OCI-LY3 (cell line): Measurements from ENCODE around the gene RFPL1.
"Not testable (repeated sequence)": the region's sequence is repeated elsewhere in the genome, so short reads cannot be mapped to it uniquely, and the experiment has no call there.

Experiments used
- CTCF ChIP-seq: fragments of 200-600, 300-600 bp; sonication (generic); IDR thresholded peaks from 2 replicates; pipeline ENCODE4 v1.5.1; 2014; ENCODE audit warnings: antibody characterized with exemption, low read length, low read depth
- EZH2phosphoT487 ChIP-seq: fragments of 200-600 bp; shearing (Covaris generic); IDR thresholded peaks from 2 replicates; pipeline ENCODE4 v1.6.1; 2018; ENCODE audit warnings: antibody characterized with exemption, mixed run types, low read depth

DNA sequence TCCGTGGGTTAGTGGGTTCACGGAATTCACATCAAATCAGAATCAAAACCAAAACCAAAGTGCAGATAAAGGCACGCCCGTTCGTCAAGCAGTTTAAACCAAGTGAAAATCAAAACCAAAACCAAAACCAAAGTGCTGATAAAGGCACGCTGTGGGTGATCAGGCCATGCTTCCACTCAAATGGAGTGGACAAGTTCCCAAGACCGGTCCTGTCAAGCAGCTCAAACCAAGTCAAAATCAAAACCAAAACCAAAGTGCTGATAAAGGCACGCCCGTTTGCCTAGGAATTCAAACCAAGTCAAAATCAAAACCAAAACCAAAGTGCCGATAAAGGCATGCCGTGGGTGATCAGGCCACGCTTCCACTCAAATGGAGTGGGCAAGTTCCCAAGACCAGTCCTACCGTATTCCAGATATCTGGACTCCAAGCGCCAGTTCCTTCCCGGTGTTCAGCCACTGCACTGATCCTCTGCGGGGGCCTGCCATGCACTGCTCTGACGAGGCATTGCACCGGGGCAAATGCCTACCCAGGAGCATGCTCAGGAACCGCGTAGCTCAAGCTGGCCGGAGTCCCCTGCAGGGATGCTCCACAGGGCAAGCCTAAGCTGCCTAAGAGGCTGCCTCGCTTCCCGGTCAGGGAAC is 23.3 kb upstream of the RFPL1 start:
- TF ChIP-seq CTCF, EZH2phosphoT487: not testable (repeated sequence)
